CD4-positive, alpha-beta T cell treated with Interleukin-1 beta for 1 hour (primary cell): Measurements from ENCODE around the gene MPPE1.
"Not testable (repeated sequence)": the region's sequence is repeated elsewhere in the genome, so short reads cannot be mapped to it uniquely, and the experiment has no call there.

Experiments used
- DNase-seq, 2 donors: peaks; one replicate each; pipeline ENCODE4 v3.0.0-alpha.2; 2020 to 2022

Gene MPPE1

GRCh38 chr18:11908182-11909060, at the start of gene MPPE1:
Gene MPPE1 (minus strand): TSS chr18:11908317. CDS start chr18:11897264, 11,053 bp downstream.
- peak; percentile 86 to 89 for DNase-seq

GRCh38 chr18:11957636-11958035, 49.5 kb upstream of the MPPE1 start:
- DNase-seq, result no peak

GRCh38 chr18:11956371-11957308, 48.5 kb upstream of the MPPE1 start:
- no peak for DNase-seq

GRCh38 chr18:11955239-11956029, 47.3 kb upstream of the MPPE1 start:
- DNase-seq, result no peak

GRCh38 chr18:11953113-11953512, 45.0 kb upstream of the MPPE1 start:
- DNase-seq, result no peak

GRCh38 chr18:11951390-11951851, 43.3 kb upstream of the MPPE1 start:
- DNase-seq, result no peak

GRCh38 chr18:11950824-11951223, 42.7 kb upstream of the MPPE1 start:
- no peak for DNase-seq

GRCh38 chr18:11948852-11949523, 40.9 kb upstream of the MPPE1 start:
- no peak for DNase-seq

GRCh38 chr18:11947214-11948191, 39.4 kb upstream of the MPPE1 start:
- DNase-seq, result peak; percentile 63 to 78

GRCh38 chr18:11946756-11947155, 38.6 kb upstream of the MPPE1 start:
- no peak for DNase-seq

GRCh38 chr18:11945834-11946659, 37.9 kb upstream of the MPPE1 start:
- DNase-seq, result not testable (repeated sequence)

- no peak for DNase-seq
These were observed 36.7 kb upstream of the MPPE1 start for GRCh38 chr18:11944786-11945185.

GRCh38 chr18:11944252-11944651, 36.1 kb upstream of the MPPE1 start:
- DNase-seq, result no peak

- DNase-seq, result no peak
These were observed 35.4 kb upstream of the MPPE1 start for GRCh38 chr18:11943551-11943950.

- no peak for DNase-seq
These were observed 32.8 kb upstream of the MPPE1 start for GRCh38 chr18:11940956-11941355.

GRCh38 chr18:11937874-11938478, 29.9 kb upstream of the MPPE1 start:
- peak; percentile 68 to 76 for DNase-seq

- DNase-seq, result no peak
These were observed 24.3 kb upstream of the MPPE1 start for GRCh38 chr18:11932393-11932792.

- DNase-seq, result no peak
These were observed 19.4 kb upstream of the MPPE1 start for GRCh38 chr18:11927497-11927896.

GRCh38 chr18:11925800-11926481, 17.8 kb upstream of the MPPE1 start:
- no peak for DNase-seq
